K562 (cell line): ENCODE data around the gene SLC5A10.

Source experiments
- CEBPB ChIP-seq: fragments of 450-650 bp; IDR thresholded peaks from 2 replicates; pipeline ENCODE4 v1.6.1; 2016; ENCODE audit warnings: missing genetic modification characterization, missing compliant biosample characterization
- EGR1 ChIP-seq: fragments of 450-650 bp; conservative IDR thresholded peaks from 2 replicates; pipeline ENCODE4 v1.6.1; 2017; ENCODE audit warnings: mild to moderate bottlenecking
- ESRRB ChIP-seq: fragments of 250-450 bp; sonication (Bioruptor Pico); IDR thresholded peaks from 2 replicates; pipeline ENCODE4 v1.5.0; 2020; ENCODE audit warnings: mild to moderate bottlenecking, moderate library complexity, borderline replicate concordance
- EZH2 ChIP-seq: IDR thresholded peaks from 2 replicates; pipeline ENCODE4 v1.6.1; 2012; ENCODE audit warnings: low read depth, mild to moderate bottlenecking, inconsistent platforms, low read length, borderline replicate concordance
- FOXM1 ChIP-seq, 2 experiments: fragments of 450-650 bp in 1 of 2; sonication (generic) in 1 of 2; formaldehyde crosslinking in 1 of 2; IDR thresholded peaks; 2 replicates each; pipeline versions ENCODE4 v1.6.1 to v1.9.0; 2017 to 2022; ENCODE audit warnings: low read depth in 2 of 2, mild to moderate bottlenecking in 2 of 2, missing genetic modification reagents in 1 of 2, moderate library complexity in 1 of 2
- POLR2A ChIP-seq: fragments of 450-650 bp; conservative IDR thresholded peaks from 2 replicates; pipeline ENCODE4 v1.6.1; 2016
- TF ChIP-seq, protein P1 (sequence below): fragments of 150-350 bp; conservative IDR thresholded peaks from 2 replicates; pipeline ENCODE4 v1.6.1; 2014; ENCODE audit warnings: low read length
- TF ChIP-seq, protein P2 (sequence below), 3 experiments: IDR thresholded peaks in 2 of 3; conservative IDR thresholded peaks in 1 of 3; 2 replicates each; pipeline ENCODE4 v1.5.1; 2011 to 2012; ENCODE audit warnings: low read length in 3 of 3, mild to moderate bottlenecking in 3 of 3, control low read depth in 2 of 3, improper control_type of control experiment in 1 of 3, inconsistent platforms in 1 of 3, low read depth in 1 of 3, mixed read lengths in 1 of 3, moderate library complexity in 1 of 3; ENCODE audit not compliant: insufficient read depth in 2 of 3
- TF ChIP-seq, protein P3 (sequence below): fragments of 250-450 bp; sonication (Bioruptor Pico); IDR thresholded peaks from 2 replicates; pipeline ENCODE4 v1.5.0; 2022; ENCODE audit warnings: mild to moderate bottlenecking
- TF ChIP-seq, protein P4 (sequence below): fragments of 250-450 bp; sonication (Bioruptor Pico); IDR thresholded peaks from 2 replicates; pipeline ENCODE4 v1.5.1; 2021; ENCODE audit warnings: mild to moderate bottlenecking
- TF ChIP-seq, protein P5 (sequence below): fragments of 150-350 bp; IDR thresholded peaks from 2 replicates; pipeline ENCODE4 v1.6.1; 2014; ENCODE audit warnings: low read depth, mild to moderate bottlenecking, low read length, borderline replicate concordance

DNA sequence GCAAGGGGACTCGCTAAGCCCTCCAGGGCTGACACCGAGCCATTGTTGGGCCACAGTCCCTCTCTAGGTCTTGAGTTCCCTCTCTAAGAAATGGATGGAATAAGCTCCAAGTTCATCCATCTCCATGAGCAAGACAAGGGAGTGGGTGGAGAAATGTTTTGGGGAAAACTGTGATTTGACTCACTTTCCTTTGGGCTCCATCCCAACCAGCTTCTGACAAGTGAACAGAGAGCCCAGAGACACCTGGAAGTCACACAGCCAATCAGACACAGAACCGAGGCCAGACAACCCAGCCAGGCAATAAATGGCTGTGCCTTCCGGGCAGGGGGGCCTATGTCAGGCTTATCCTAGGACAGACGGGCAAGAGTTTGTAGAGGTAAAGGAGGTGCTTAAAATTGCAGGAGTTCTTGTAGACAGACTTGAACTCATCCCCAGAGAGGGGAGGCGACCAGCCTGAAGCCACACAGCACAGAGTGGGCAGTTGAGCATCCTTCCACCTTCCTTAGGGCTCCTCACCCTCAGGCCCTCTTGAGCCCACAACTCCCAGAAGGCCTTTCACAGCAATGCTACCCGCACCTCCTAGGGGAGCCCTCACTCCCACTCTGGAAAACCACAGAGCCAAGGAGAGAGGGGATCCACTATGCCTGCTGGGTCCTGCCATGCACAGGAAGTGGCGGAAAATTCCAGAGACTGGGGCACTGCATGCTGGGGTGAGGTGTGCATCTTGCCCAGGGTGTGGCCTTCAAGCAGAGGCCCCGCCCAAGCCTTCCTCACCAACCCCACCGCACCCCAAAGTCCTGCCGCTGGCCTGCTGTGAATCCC is 62.1 kb downstream of the SLC5A10 start:
- TF ChIP-seq, protein P1, sequence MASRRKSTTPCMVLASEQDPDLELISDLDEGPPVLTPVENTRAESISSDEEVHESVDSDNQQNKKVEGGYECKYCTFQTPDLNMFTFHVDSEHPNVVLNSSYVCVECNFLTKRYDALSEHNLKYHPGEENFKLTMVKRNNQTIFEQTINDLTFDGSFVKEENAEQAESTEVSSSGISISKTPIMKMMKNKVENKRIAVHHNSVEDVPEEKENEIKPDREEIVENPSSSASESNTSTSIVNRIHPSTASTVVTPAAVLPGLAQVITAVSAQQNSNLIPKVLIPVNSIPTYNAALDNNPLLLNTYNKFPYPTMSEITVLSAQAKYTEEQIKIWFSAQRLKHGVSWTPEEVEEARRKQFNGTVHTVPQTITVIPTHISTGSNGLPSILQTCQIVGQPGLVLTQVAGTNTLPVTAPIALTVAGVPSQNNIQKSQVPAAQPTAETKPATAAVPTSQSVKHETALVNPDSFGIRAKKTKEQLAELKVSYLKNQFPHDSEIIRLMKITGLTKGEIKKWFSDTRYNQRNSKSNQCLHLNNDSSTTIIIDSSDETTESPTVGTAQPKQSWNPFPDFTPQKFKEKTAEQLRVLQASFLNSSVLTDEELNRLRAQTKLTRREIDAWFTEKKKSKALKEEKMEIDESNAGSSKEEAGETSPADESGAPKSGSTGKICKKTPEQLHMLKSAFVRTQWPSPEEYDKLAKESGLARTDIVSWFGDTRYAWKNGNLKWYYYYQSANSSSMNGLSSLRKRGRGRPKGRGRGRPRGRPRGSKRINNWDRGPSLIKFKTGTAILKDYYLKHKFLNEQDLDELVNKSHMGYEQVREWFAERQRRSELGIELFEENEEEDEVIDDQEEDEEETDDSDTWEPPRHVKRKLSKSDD, result no peak
- TF ChIP-seq, protein P2, sequence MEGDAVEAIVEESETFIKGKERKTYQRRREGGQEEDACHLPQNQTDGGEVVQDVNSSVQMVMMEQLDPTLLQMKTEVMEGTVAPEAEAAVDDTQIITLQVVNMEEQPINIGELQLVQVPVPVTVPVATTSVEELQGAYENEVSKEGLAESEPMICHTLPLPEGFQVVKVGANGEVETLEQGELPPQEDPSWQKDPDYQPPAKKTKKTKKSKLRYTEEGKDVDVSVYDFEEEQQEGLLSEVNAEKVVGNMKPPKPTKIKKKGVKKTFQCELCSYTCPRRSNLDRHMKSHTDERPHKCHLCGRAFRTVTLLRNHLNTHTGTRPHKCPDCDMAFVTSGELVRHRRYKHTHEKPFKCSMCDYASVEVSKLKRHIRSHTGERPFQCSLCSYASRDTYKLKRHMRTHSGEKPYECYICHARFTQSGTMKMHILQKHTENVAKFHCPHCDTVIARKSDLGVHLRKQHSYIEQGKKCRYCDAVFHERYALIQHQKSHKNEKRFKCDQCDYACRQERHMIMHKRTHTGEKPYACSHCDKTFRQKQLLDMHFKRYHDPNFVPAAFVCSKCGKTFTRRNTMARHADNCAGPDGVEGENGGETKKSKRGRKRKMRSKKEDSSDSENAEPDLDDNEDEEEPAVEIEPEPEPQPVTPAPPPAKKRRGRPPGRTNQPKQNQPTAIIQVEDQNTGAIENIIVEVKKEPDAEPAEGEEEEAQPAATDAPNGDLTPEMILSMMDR (IDR thresholded peaks at IDR 0.05 in 2 of 3, conservative IDR thresholded peaks at IDR 0.05 in 1 of 3; ENCODE audit: insufficient read depth in 2 of 3, low read depth in 1 of 3, low read length in 3 of 3), result no peak
- TF ChIP-seq, protein P3, sequence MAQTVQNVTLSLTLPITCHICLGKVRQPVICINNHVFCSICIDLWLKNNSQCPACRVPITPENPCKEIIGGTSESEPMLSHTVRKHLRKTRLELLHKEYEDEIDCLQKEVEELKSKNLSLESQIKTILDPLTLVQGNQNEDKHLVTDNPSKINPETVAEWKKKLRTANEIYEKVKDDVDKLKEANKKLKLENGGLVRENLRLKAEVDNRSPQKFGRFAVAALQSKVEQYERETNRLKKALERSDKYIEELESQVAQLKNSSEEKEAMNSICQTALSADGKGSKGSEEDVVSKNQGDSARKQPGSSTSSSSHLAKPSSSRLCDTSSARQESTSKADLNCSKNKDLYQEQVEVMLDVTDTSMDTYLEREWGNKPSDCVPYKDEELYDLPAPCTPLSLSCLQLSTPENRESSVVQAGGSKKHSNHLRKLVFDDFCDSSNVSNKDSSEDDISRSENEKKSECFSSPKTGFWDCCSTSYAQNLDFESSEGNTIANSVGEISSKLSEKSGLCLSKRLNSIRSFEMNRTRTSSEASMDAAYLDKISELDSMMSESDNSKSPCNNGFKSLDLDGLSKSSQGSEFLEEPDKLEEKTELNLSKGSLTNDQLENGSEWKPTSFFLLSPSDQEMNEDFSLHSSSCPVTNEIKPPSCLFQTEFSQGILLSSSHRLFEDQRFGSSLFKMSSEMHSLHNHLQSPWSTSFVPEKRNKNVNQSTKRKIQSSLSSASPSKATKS (CRISPR knock-in tag), result no peak
- TF ChIP-seq ESRRB (CRISPR knock-in tag), result no peak
- no peak for TF ChIP-seq EGR1
- TF ChIP-seq, protein P4, sequence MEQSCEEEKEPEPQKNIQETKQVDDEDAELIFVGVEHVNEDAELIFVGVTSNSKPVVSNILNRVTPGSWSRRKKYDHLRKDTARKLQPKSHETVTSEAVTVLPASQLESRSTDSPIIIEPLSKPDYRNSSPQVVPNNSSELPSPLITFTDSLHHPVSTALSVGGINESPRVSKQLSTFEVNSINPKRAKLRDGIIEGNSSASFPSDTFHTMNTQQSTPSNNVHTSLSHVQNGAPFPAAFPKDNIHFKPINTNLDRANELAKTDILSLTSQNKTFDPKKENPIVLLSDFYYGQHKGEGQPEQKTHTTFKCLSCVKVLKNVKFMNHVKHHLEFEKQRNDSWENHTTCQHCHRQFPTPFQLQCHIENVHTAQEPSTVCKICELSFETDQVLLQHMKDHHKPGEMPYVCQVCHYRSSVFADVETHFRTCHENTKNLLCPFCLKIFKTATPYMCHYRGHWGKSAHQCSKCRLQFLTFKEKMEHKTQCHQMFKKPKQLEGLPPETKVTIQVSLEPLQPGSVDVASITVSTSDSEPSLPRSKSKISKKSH, result no peak
- TF ChIP-seq FOXM1 (IDR thresholded peaks at IDR 0.05; ENCODE audit: low read depth), result no peak
- TF ChIP-seq FOXM1 (CRISPR knock-in tag; IDR thresholded peaks at IDR 0.05; ENCODE audit: low read depth), result no peak
- TF ChIP-seq, protein P5, sequence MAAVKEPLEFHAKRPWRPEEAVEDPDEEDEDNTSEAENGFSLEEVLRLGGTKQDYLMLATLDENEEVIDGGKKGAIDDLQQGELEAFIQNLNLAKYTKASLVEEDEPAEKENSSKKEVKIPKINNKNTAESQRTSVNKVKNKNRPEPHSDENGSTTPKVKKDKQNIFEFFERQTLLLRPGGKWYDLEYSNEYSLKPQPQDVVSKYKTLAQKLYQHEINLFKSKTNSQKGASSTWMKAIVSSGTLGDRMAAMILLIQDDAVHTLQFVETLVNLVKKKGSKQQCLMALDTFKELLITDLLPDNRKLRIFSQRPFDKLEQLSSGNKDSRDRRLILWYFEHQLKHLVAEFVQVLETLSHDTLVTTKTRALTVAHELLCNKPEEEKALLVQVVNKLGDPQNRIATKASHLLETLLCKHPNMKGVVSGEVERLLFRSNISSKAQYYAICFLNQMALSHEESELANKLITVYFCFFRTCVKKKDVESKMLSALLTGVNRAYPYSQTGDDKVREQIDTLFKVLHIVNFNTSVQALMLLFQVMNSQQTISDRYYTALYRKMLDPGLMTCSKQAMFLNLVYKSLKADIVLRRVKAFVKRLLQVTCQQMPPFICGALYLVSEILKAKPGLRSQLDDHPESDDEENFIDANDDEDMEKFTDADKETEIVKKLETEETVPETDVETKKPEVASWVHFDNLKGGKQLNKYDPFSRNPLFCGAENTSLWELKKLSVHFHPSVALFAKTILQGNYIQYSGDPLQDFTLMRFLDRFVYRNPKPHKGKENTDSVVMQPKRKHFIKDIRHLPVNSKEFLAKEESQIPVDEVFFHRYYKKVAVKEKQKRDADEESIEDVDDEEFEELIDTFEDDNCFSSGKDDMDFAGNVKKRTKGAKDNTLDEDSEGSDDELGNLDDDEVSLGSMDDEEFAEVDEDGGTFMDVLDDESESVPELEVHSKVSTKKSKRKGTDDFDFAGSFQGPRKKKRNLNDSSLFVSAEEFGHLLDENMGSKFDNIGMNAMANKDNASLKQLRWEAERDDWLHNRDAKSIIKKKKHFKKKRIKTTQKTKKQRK, result no peak
- no peak for TF ChIP-seq POLR2A
- no peak for TF ChIP-seq CEBPB
- no peak for TF ChIP-seq EZH2
